Mesenteric fat pad (tissue), 1 donor: ENCODE results near the gene ATXN2. TPM values are rescaled to one million over a fixed set of nuclear protein-coding genes. Genes with fewer than 3 reads are reported as not detected.

Experiments used
- DNase-seq: peaks from one replicate; pipeline ENCODE4 v3.0.0-alpha.2; 2020; ENCODE audit warnings: low spot score
- total RNA-seq: library from RNA; stranded (reverse); fragmentation: NEBNext Ultra II Directional; extraction: Animal tissue kit (Norgen Biotek cat#: 25700); gene quantifications from one replicate; pipeline ENCODE4 v1.2.1, GENCODE V29; 2021
- donor health status: DM: yes; HTN: yes; CAD: no.

ATXN2 gene
- total RNA-seq, 1 donor from 2014 or later: 82.1 TPM

GRCh38 chr12:111419784-111420183 is 179.3 kb downstream of the ATXN2 start:
- DNase-seq: no peak

GRCh38 chr12:111418594-111418880 is 180.6 kb downstream of the ATXN2 start:
- DNase-seq: no peak

- DNase-seq: no peak
Measured at GRCh38 chr12:111417784-111418593, 181.1 kb downstream of the ATXN2 start.

GRCh38 chr12:111417290-111417689 is 181.8 kb downstream of the ATXN2 start:
- no peak for DNase-seq

- DNase-seq: no peak
Measured at GRCh38 chr12:111414711-111415252, 184.3 kb downstream of the ATXN2 start.

- no peak for DNase-seq
Measured at GRCh38 chr12:111413442-111414086, 185.6 kb downstream of the ATXN2 start.

GRCh38 chr12:111412830-111413441 is 186.2 kb downstream of the ATXN2 start:
- no peak for DNase-seq

GRCh38 chr12:111412007-111412829 is 186.9 kb downstream of the ATXN2 start:
- no peak for DNase-seq

- DNase-seq: no peak
Measured at GRCh38 chr12:111411185-111411764, 187.8 kb downstream of the ATXN2 start.

- no peak for DNase-seq
Measured at GRCh38 chr12:111410431-111411184, 188.5 kb downstream of the ATXN2 start.

GRCh38 chr12:111409780-111410430 is 189.2 kb downstream of the ATXN2 start:
- DNase-seq: no peak

- DNase-seq: no peak
Measured at GRCh38 chr12:111409403-111409779, 189.7 kb downstream of the ATXN2 start.

GRCh38 chr12:111408686-111409402 is 190.3 kb downstream of the ATXN2 start:
- DNase-seq: no peak

- no peak for DNase-seq
Measured at GRCh38 chr12:111408116-111408440, 191.0 kb downstream of the ATXN2 start.

GRCh38 chr12:111407377-111408115 is 191.6 kb downstream of the ATXN2 start:
- DNase-seq: no peak

- DNase-seq: no peak
Measured at GRCh38 chr12:111406474-111407376, 192.4 kb downstream of the ATXN2 start.

GRCh38 chr12:111405859-111406473 is 193.1 kb downstream of the ATXN2 start, which contains the start of gene SH2B3:
Gene SH2B3 (plus strand): TSS chr12:111405923. CDS start chr12:111418146, 12,223 bp downstream.
- DNase-seq: no peak
